ENCODE results near the gene NFIL3.
A peak's percentile ranks its signal among the peaks of the same experiment; 100 is the strongest.

Gene NFIL3

DNA sequence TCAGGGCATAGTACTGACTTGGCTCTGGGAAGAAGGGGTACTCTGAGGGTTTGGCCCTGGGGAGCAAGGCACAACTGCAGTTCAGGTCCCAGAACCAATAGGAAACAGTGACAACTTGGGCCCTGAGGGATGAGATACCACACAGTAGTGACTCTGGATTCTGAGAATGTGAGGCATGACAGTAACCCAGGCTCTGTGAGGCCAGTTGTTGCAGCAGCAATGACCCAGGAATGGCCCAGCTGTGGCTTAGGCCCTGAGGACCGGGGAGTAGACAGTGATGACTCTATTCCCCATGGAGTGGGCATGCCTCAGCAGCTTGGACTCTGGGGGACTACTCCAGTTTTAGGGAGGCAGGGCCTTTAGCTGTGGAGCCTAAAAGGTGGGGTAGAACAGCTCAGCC, 21.5 kb upstream of the NFIL3 start:
- H3K9me3 ChIP-seq (ENCODE audit: control extremely low read depth in 1 of 5, control insufficient read depth in 4 of 5, insufficient read depth in 2 of 5, low read depth in 1 of 5, low read length in 4 of 5) = peaks cover 1 to 28% (median 14%) of the 10 kb centered on the region in 5 experiments
- no peak overlapping the region for H3K27ac ChIP-seq (ENCODE audit: insufficient read depth in 1 of 2, low read depth in 1 of 2, low read length in 2 of 2, poor library complexity in 1 of 2, severe bottlenecking in 2 of 2)
- no peak for DNase-seq
- H3K4me1 ChIP-seq (ENCODE audit: control extremely low read depth in 1 of 4, control insufficient read depth in 4 of 4, insufficient read depth in 4 of 4, low read length in 3 of 4) = no peaks in the 10 kb centered on the region
- WGBS (ENCODE audit: insufficient coverage) = 100% methylated on average over 1 of the region's 1 CpG
- CTCF ChIA-PET = interaction anchor here (1.5 to 1.6 kb wide), 3 partner anchors 9 to 490 kb away, joined by 3 read pairs; no protein-coding TSS in a partner anchor
- H3K4me3 ChIP-seq (ENCODE audit: control insufficient read depth in 1 of 7, extremely low read depth in 1 of 7, insufficient read depth in 4 of 7, low read depth in 2 of 7, low read length in 6 of 7) = no peak overlapping the region
- POLR2A ChIA-PET = no interaction called here
- no peaks in the 10 kb centered on the region for H3K36me3 ChIP-seq (ENCODE audit: control insufficient read depth in 4 of 4, insufficient read depth in 4 of 4, low read length in 3 of 4)
- peaks cover 0 to 2% (median 0%) of the 10 kb centered on the region in 5 experiments for H3K27me3 ChIP-seq (replicated peaks in 2 of 5; ENCODE audit: control insufficient read depth in 4 of 5, insufficient read depth in 5 of 5, low read length in 4 of 5)

DNA sequence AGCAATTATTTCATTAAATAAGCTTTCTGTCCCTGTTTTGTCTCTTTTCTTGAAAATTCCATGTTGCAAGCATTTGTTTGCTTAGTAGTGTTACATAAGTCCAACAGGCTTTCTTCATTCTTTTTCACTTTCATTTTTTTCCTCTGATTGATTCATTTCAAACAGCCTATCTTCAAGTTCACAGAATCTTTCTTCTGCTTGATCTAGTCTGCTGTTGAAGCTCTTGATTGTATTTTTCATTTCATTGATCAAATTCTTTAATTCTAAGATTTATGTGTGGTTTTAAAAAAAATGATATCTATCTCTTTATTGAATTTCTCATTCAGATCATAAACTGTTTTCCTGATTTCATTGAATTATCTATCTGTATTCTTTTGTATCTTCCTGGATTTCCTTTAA, 20.4 kb upstream of the NFIL3 start:
- H3K27me3 ChIP-seq (replicated peaks in 2 of 5; ENCODE audit: control insufficient read depth in 4 of 5, insufficient read depth in 5 of 5, low read length in 4 of 5) = peaks cover 0 to 2% (median 0%) of the 10 kb centered on the region in 5 experiments
- POLR2A ChIA-PET = no interaction called here
- no peaks in the 10 kb centered on the region for H3K36me3 ChIP-seq (ENCODE audit: control insufficient read depth in 4 of 4, insufficient read depth in 4 of 4, low read length in 3 of 4)
- CTCF ChIA-PET = interaction anchor here (1.0 to 1.8 kb wide), 5 partner anchors 8 to 489 kb away, joined by 3 to 5 read pairs (median 3); no protein-coding TSS in a partner anchor
- no peak overlapping the region for H3K27ac ChIP-seq (ENCODE audit: insufficient read depth in 1 of 2, low read depth in 1 of 2, low read length in 2 of 2, poor library complexity in 1 of 2, severe bottlenecking in 2 of 2)
- no peak for DNase-seq
- H3K4me3 ChIP-seq (ENCODE audit: control insufficient read depth in 1 of 7, extremely low read depth in 1 of 7, insufficient read depth in 4 of 7, low read depth in 2 of 7, low read length in 6 of 7) = no peak overlapping the region
- H3K4me1 ChIP-seq (ENCODE audit: control extremely low read depth in 1 of 4, control insufficient read depth in 4 of 4, insufficient read depth in 4 of 4, low read length in 3 of 4) = no peaks in the 10 kb centered on the region
- peaks cover 1 to 28% (median 14%) of the 10 kb centered on the region in 5 experiments for H3K9me3 ChIP-seq (ENCODE audit: control extremely low read depth in 1 of 5, control insufficient read depth in 4 of 5, insufficient read depth in 2 of 5, low read depth in 1 of 5, low read length in 4 of 5)

DNA sequence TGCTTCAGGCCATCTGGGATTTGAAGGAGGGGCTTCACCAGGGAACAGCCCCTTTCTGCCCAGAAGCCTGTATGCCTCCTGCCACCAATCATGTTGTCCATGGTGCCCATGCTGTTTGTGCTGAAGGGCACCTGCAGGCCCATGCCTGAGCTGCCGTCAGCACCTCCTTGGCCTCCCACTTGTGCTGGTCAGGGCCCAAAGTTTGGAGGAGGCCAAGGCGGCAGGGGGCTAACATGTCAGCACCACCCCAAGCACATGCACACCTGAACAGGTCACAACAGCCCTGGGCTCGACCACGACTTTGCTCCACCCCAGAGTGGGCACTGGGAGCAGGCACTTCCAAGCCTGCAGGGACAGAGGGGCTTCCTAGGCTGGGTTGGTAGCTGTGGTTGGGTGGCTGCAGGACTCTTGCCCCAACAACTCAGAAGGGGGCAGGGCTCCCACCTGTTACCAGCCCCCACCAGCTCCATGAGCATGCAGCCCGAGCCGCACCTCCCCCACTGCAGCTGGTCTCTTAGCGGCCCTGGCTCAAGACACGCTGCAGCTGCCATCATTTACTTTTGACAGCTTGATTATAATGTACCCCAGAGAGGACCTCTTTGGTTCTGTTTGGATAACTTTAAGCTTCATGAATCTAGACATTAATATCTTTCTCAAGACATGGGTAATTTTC, 19.8 kb upstream of the NFIL3 start:
- DNase-seq = no peak
- H3K36me3 ChIP-seq (ENCODE audit: control insufficient read depth in 4 of 4, insufficient read depth in 4 of 4, low read length in 3 of 4) = no peaks in the 10 kb centered on the region
- H3K27me3 ChIP-seq (replicated peaks in 2 of 5; ENCODE audit: control insufficient read depth in 4 of 5, insufficient read depth in 5 of 5, low read length in 4 of 5) = peaks cover 0 to 2% (median 0%) of the 10 kb centered on the region in 5 experiments
- H3K4me3 ChIP-seq (ENCODE audit: control insufficient read depth in 1 of 7, extremely low read depth in 1 of 7, insufficient read depth in 4 of 7, low read depth in 2 of 7, low read length in 6 of 7) = no peak overlapping the region
- CTCF ChIA-PET = interaction anchor here (1.0 to 1.8 kb wide), 3 partner anchors 9 to 284 kb away, joined by 3 to 5 read pairs (median 3); no protein-coding TSS in a partner anchor
- POLR2A ChIA-PET = no interaction called here
- WGBS (ENCODE audit: insufficient coverage) = 93% methylated on average over 8 of the region's 8 CpGs
- peaks cover 1 to 28% (median 14%) of the 10 kb centered on the region in 5 experiments for H3K9me3 ChIP-seq (ENCODE audit: control extremely low read depth in 1 of 5, control insufficient read depth in 4 of 5, insufficient read depth in 2 of 5, low read depth in 1 of 5, low read length in 4 of 5)
- no peaks in the 10 kb centered on the region for H3K4me1 ChIP-seq (ENCODE audit: control extremely low read depth in 1 of 4, control insufficient read depth in 4 of 4, insufficient read depth in 4 of 4, low read length in 3 of 4)
- no peak overlapping the region for H3K27ac ChIP-seq (ENCODE audit: insufficient read depth in 1 of 2, low read depth in 1 of 2, low read length in 2 of 2, poor library complexity in 1 of 2, severe bottlenecking in 2 of 2)

DNA sequence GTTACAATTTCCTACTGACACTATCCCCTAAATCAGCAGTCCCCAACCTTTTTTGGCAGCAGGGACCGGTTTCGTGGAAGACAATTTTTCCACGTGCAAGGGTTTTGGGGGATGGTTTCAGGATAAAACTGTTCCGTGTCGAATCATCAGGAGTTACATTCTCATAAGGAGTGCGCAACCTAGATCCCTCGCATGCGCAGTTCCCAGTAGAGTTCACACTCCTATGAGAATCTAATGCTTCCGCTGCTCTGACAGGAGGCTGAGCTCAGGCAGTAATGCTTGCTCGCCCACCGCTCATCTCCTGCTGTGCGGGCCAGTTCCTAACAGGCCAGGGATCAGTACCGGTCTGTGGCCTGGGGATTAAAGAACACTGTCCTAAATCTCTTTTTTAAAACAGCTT, 13.2 kb upstream of the NFIL3 start:
- Histone ChIP-seq H3K36me3 (ENCODE audit: control insufficient read depth in 4 of 4, insufficient read depth in 4 of 4, low read length in 3 of 4) (no peaks in the 10 kb centered on the region), H3K27ac (ENCODE audit: insufficient read depth in 1 of 2, low read depth in 1 of 2, low read length in 2 of 2, poor library complexity in 1 of 2, severe bottlenecking in 2 of 2) (no peak overlapping the region), H3K27me3 (replicated peaks in 2 of 5; ENCODE audit: control insufficient read depth in 4 of 5, insufficient read depth in 5 of 5, low read length in 4 of 5) (no peaks in the 10 kb centered on the region), H3K4me3 (ENCODE audit: control insufficient read depth in 1 of 7, extremely low read depth in 1 of 7, insufficient read depth in 4 of 7, low read depth in 2 of 7, low read length in 6 of 7) (no peak overlapping the region), H3K9me3 (ENCODE audit: control extremely low read depth in 1 of 5, control insufficient read depth in 4 of 5, insufficient read depth in 2 of 5, low read depth in 1 of 5, low read length in 4 of 5) (peaks cover 0 to 1% (median 0%) of the 10 kb centered on the region in 5 experiments), H3K4me1 (ENCODE audit: control extremely low read depth in 1 of 4, control insufficient read depth in 4 of 4, insufficient read depth in 4 of 4, low read length in 3 of 4) (peaks cover 0 to 4% (median 0%) of the 10 kb centered on the region in 4 experiments)
- WGBS (ENCODE audit: insufficient coverage) = 99% methylated on average over 12 of the region's 13 CpGs
- ChIA-PET POLR2A (no interaction called here), CTCF (interaction anchor here (0.9 kb wide), 2 partner anchors 8 to 243 kb away, joined by 3 read pairs; no protein-coding TSS in a partner anchor)
- DNase-seq = no peak

DNA sequence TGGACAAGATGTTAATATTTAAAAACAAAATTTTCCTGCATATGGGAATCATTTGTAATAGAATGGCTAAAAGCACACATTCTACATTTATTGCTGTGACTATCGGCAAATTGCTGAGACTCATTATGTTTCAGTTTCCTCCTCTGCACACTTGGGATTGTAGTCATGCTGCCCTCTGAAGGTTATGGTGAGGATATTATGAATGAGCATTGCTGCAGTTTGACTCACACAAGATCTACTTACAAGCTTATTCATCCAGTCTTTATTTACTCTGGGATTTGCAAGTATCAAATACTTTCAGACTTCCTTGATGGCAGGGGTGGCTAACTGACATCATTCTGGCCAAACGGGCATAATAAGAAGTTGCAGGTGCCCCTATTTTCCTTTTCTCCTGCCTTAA, 9.5 kb upstream of the NFIL3 start:
- Histone ChIP-seq H3K9me3 (ENCODE audit: control extremely low read depth in 1 of 5, control insufficient read depth in 4 of 5, insufficient read depth in 2 of 5, low read depth in 1 of 5, low read length in 4 of 5) (no peaks in the 10 kb centered on the region), H3K4me3 (ENCODE audit: control insufficient read depth in 1 of 7, extremely low read depth in 1 of 7, insufficient read depth in 4 of 7, low read depth in 2 of 7, low read length in 6 of 7) (no peak overlapping the region), H3K27me3 (replicated peaks in 2 of 5; ENCODE audit: control insufficient read depth in 4 of 5, insufficient read depth in 5 of 5, low read length in 4 of 5) (peaks cover 0 to 2% (median 0%) of the 10 kb centered on the region in 5 experiments), H3K27ac (ENCODE audit: insufficient read depth in 1 of 2, low read depth in 1 of 2, low read length in 2 of 2, poor library complexity in 1 of 2, severe bottlenecking in 2 of 2) (no peak overlapping the region), H3K4me1 (ENCODE audit: control extremely low read depth in 1 of 4, control insufficient read depth in 4 of 4, insufficient read depth in 4 of 4, low read length in 3 of 4) (peaks cover 0 to 4% (median 0%) of the 10 kb centered on the region in 4 experiments), H3K36me3 (ENCODE audit: control insufficient read depth in 4 of 4, insufficient read depth in 4 of 4, low read length in 3 of 4) (no peaks in the 10 kb centered on the region)
- WGBS (ENCODE audit: insufficient coverage) = 10% methylated on average over 1 of the region's 2 CpGs
- ChIA-PET CTCF (interaction anchor here (1.1 to 10.9 kb wide), 6 partner anchors 9 to 518 kb away, joined by 3 to 127 read pairs (median 4); partner anchors contain the start of gene NFIL3), POLR2A (no interaction called here)
- DNase-seq = peak; percentile 57 to 71 (median 68)

DNA sequence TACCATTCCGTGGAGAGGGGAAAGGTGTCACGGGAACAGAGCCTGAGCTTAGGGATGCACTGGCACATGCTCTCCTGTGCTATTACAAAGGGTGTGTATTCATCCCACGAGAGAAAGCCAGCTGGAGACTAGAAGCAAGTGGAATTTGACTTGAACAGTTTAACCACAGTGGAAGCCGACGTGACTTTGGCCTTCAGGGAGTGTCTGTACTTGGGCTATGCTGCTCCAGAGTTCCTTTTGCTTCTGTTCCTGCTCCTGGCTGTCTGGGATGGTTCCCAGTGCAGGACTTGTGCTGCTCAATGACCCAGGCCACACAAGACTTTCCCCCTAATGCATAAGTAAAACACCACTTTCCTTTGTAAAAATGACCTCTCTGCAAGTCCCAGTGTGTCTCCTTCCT, 7.9 kb upstream of the NFIL3 start:
- Histone ChIP-seq H3K27me3 (replicated peaks in 2 of 5; ENCODE audit: control insufficient read depth in 4 of 5, insufficient read depth in 5 of 5, low read length in 4 of 5) (peaks cover 0 to 4% (median 2%) of the 10 kb centered on the region in 5 experiments), H3K36me3 (ENCODE audit: control insufficient read depth in 4 of 4, insufficient read depth in 4 of 4, low read length in 3 of 4) (no peaks in the 10 kb centered on the region), H3K27ac (ENCODE audit: insufficient read depth in 1 of 2, low read depth in 1 of 2, low read length in 2 of 2, poor library complexity in 1 of 2, severe bottlenecking in 2 of 2) (no peak overlapping the region), H3K4me3 (ENCODE audit: control insufficient read depth in 1 of 7, extremely low read depth in 1 of 7, insufficient read depth in 4 of 7, low read depth in 2 of 7, low read length in 6 of 7) (no peak overlapping the region), H3K4me1 (ENCODE audit: control extremely low read depth in 1 of 4, control insufficient read depth in 4 of 4, insufficient read depth in 4 of 4, low read length in 3 of 4) (peaks cover 0 to 4% (median 0%) of the 10 kb centered on the region in 4 experiments), H3K9me3 (ENCODE audit: control extremely low read depth in 1 of 5, control insufficient read depth in 4 of 5, insufficient read depth in 2 of 5, low read depth in 1 of 5, low read length in 4 of 5) (no peaks in the 10 kb centered on the region)
- ChIA-PET POLR2A (interaction anchor here (0.7 kb wide), 1 partner anchor 292 kb away, joined by 3 read pairs; no protein-coding TSS in a partner anchor), CTCF (interaction anchor here (1.5 to 10.9 kb wide), 3 partner anchors 8 to 516 kb away, joined by 4 to 127 read pairs (median 5); no protein-coding TSS in a partner anchor)
- DNase-seq = no peak
- WGBS (ENCODE audit: insufficient coverage) = 95% methylated on average over 5 of the region's 5 CpGs

- WGBS (ENCODE audit: insufficient coverage) = 92% methylated on average over 7 of the region's 8 CpGs
- no peaks in the 10 kb centered on the region for H3K36me3 ChIP-seq (ENCODE audit: control insufficient read depth in 4 of 4, insufficient read depth in 4 of 4, low read length in 3 of 4)
- peaks cover 0 to 18% (median 10%) of the 10 kb centered on the region in 5 experiments for H3K27me3 ChIP-seq (replicated peaks in 2 of 5; ENCODE audit: control insufficient read depth in 4 of 5, insufficient read depth in 5 of 5, low read length in 4 of 5)
- POLR2A ChIA-PET = no interaction called here
- no peak overlapping the region for H3K27ac ChIP-seq (ENCODE audit: insufficient read depth in 1 of 2, low read depth in 1 of 2, low read length in 2 of 2, poor library complexity in 1 of 2, severe bottlenecking in 2 of 2)
- no peaks in the 10 kb centered on the region for H3K9me3 ChIP-seq (ENCODE audit: control extremely low read depth in 1 of 5, control insufficient read depth in 4 of 5, insufficient read depth in 2 of 5, low read depth in 1 of 5, low read length in 4 of 5)
- H3K4me3 ChIP-seq (ENCODE audit: control insufficient read depth in 1 of 7, extremely low read depth in 1 of 7, insufficient read depth in 4 of 7, low read depth in 2 of 7, low read length in 6 of 7) = no peak overlapping the region
- CTCF ChIA-PET = interaction anchor here (0.6 to 10.9 kb wide), 6 partner anchors 44 to 514 kb away, joined by 3 to 127 read pairs (median 4); no protein-coding TSS in a partner anchor
- no peak for DNase-seq
- peaks cover 3 to 14% (median 9%) of the 10 kb centered on the region in 4 experiments for H3K4me1 ChIP-seq (ENCODE audit: control extremely low read depth in 1 of 4, control insufficient read depth in 4 of 4, insufficient read depth in 4 of 4, low read length in 3 of 4)
Observed at GRCh38 chr9:91429501-91429900, 5.9 kb upstream of the NFIL3 start.
